Activated B cell treated with CpG ODN at 0.5 μM for 24 hours (primary cell): Measurements from ENCODE around the gene TCF3. TPM values are rescaled to one million over a fixed set of nuclear protein-coding genes. Genes with fewer than 3 reads are reported as not detected.

ENCODE experiments used
- ATAC-seq: fragments of 200-7000 bp; cut with Tn5 transposase; one replicate; pipeline ENCODE4 v1.10.0; 2021; ENCODE audit warnings: low read depth, mild to moderate bottlenecking, moderate library complexity
- CTCF ChIA-PET: fragments of 350-600 bp; sonication (Branson Sonifier 250); formaldehyde crosslinking; loops from one replicate; lab custom pipeline; 2021; ENCODE audit warnings: antibody characterized with exemption; lab: Charles Lee
- POLR2A ChIA-PET: fragments of 350-600 bp; sonication (Branson Sonifier 250); formaldehyde crosslinking; loops from one replicate; lab custom pipeline; 2021; ENCODE audit warnings: antibody characterized with exemption; lab: Charles Lee
- DNase-seq: peaks from one replicate; pipeline ENCODE4 v3.0.0; 2022
- H3K27ac Mint-ChIP-seq: one replicate; pipeline ENCODE4 v1.8.0; 2020; ENCODE audit warnings: mixed read lengths
- H3K27me3 Mint-ChIP-seq: one replicate; pipeline ENCODE4 v1.8.0; 2021; ENCODE audit warnings: mixed read lengths
- H3K36me3 Mint-ChIP-seq: one replicate; pipeline ENCODE4 v1.8.0; 2021; ENCODE audit warnings: low read depth, mixed read lengths
- H3K4me1 Mint-ChIP-seq: one replicate; pipeline ENCODE4 v1.8.0; 2021; ENCODE audit warnings: mixed read lengths
- H3K4me3 Mint-ChIP-seq: one replicate; pipeline ENCODE4 v1.8.0; 2020; ENCODE audit warnings: mild to moderate bottlenecking, mixed read lengths
- H3K9me3 Mint-ChIP-seq: one replicate; pipeline ENCODE4 v1.8.0; 2020; ENCODE audit warnings: mixed read lengths
- CTCF ChIP-seq: fragments of 200-600 bp; IDR thresholded peaks from one replicate; pipeline ENCODE4 v1.8.0; 2022; ENCODE audit warnings: antibody characterized with exemption, mild to moderate bottlenecking
- intact Hi-C: fragments of 100-400 bp; cut with micrococcal nuclease; formaldehyde crosslinking; loops from one replicate; pipeline ENCODE4 v1.15.1; 2024
- total RNA-seq: library from RNA; stranded (reverse); gene quantifications from 2 replicates; pipeline ENCODE4 v1.2.3, GENCODE V29; 2022

Gene TCF3
- total RNA-seq, 1 donor from 2014 or later: 143 TPM

- peaks cover 28% of the 10 kb centered on the region for H3K4me1 Mint-ChIP-seq
- no peak for TF ChIP-seq CTCF
- H3K4me3 Mint-ChIP-seq: peak overlapping the region; percentile 90
- ATAC-seq: peak; percentile 75
- ChIA-PET POLR2A (interaction anchor here (0.8 to 5.4 kb wide), 12 partner anchors 9 to 525 kb away, joined by 3 to 88 read pairs (median 5); partner anchors contain the start of genes ARHGAP45, CIRBP, TCF3 and UQCR11), CTCF (interaction anchor here (1.2 to 1.7 kb wide), 3 partner anchors 46 to 81 kb away, joined by 4 to 8 read pairs (median 4); no protein-coding TSS in a partner anchor)
- intact Hi-C loops: loop anchor here (1.0 to 5.0 kb wide), 5 partner anchors 13 to 795 kb away; partner anchors contain the start of genes ATP8B3, DAZAP1, PTBP1 and UQCR11
- no peaks in the 10 kb centered on the region for H3K27me3 Mint-ChIP-seq
- peaks cover 13% of the 10 kb centered on the region for H3K36me3 Mint-ChIP-seq
- H3K27ac Mint-ChIP-seq: peak overlapping the region; percentile 89
- H3K9me3 Mint-ChIP-seq: no peaks in the 10 kb centered on the region
- peak; percentile 84 for DNase-seq
Measured at GRCh38 chr19:1592024-1592754, 60.2 kb downstream of the TCF3 start.

- Mint-ChIP-seq H3K4me3 (peak overlapping the region; percentile 90), H3K9me3 (no peaks in the 10 kb centered on the region), H3K36me3 (peaks cover 9% of the 10 kb centered on the region), H3K4me1 (peaks cover 26% of the 10 kb centered on the region), H3K27ac (peak overlapping the region; percentile 89), H3K27me3 (no peaks in the 10 kb centered on the region)
- intact Hi-C loops: loop anchor here (1.0 to 5.0 kb wide), 6 partner anchors 14 to 794 kb away; partner anchors contain the start of genes ATP8B3, DAZAP1, MEX3D and PTBP1
- ChIA-PET CTCF (interaction anchor here (1.3 to 1.7 kb wide), 2 partner anchors 81 to 234 kb away, joined by 5 to 8 read pairs; no protein-coding TSS in a partner anchor), POLR2A (interaction anchor here (0.6 to 5.4 kb wide), 6 partner anchors 10 to 81 kb away, joined by 3 to 88 read pairs (median 4); partner anchors contain the start of gene UQCR11)
- no peak for TF ChIP-seq CTCF
- DNase-seq (no peak), ATAC-seq (no peak)
Measured at GRCh38 chr19:1591421-1592023, 60.9 kb downstream of the TCF3 start.

DNA sequence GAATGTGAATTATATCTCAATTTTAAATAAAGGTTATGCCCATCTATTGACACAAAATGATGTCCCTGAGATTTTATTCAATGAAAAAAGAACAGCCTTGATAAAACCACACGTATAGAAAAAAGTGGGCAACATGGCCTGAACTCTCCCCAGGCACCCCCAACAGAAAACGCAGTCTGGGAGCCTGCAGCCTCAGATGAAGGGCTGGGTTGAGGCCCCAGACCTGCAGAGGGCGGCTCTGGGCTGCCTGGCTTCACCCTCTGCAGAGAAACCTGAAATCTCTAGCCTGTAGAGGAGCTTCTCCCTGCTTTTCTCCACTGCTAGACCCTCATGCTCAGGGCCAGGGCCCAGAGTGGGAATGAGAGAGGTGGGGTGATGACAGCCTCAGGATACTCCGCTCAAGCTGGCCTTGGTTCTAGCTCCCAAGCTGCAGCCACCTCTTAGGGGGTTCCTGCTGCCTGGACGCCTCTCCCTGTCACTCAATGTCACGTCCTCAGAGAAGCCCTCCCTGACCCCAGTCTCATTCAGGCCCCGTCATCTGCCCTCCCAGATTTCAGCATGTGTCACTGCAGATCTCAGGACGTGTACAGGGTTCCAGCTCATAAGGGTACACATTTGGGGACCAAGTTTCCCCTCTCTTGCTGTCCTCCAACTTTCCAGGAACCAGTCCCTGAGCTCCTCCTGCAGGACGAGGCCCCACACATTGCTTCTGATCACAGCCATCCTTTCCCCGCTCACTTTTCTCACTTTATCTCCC is 61.6 kb downstream of the TCF3 start:
- no peak for TF ChIP-seq CTCF
- no peaks in the 10 kb centered on the region for H3K27me3 Mint-ChIP-seq
- POLR2A ChIA-PET: interaction anchor here (0.6 to 5.4 kb wide), 8 partner anchors 9 to 174 kb away, joined by 3 to 88 read pairs (median 3); partner anchors contain the start of gene UQCR11
- H3K4me1 Mint-ChIP-seq: peaks cover 30% of the 10 kb centered on the region
- intact Hi-C loops: loop anchor here (1.0 to 5.0 kb wide), 3 partner anchors 23 to 794 kb away; partner anchors contain the start of genes DAZAP1, MEX3D and PTBP1
- CTCF ChIA-PET: interaction anchor here (0.6 to 1.7 kb wide), 4 partner anchors 44 to 235 kb away, joined by 3 to 8 read pairs (median 4); no protein-coding TSS in a partner anchor
- H3K36me3 Mint-ChIP-seq: peaks cover 10% of the 10 kb centered on the region
- peak overlapping the region; percentile 90 for H3K4me3 Mint-ChIP-seq
- ATAC-seq: no peak
- H3K27ac Mint-ChIP-seq: peak overlapping the region; percentile 89
- DNase-seq: no peak
- no peaks in the 10 kb centered on the region for H3K9me3 Mint-ChIP-seq

GRCh38 chr19:1587872-1588271 is 64.5 kb downstream of the TCF3 start:
- ChIA-PET POLR2A (interaction anchor here (0.6 to 1.3 kb wide), 4 partner anchors 17 to 238 kb away, joined by 3 to 12 read pairs (median 3); partner anchors contain the start of gene UQCR11), CTCF (no interaction called here)
- DNase-seq (no peak), ATAC-seq (no peak)
- Mint-ChIP-seq H3K4me1 (peaks cover 24% of the 10 kb centered on the region), H3K9me3 (no peaks in the 10 kb centered on the region), H3K27me3 (no peaks in the 10 kb centered on the region), H3K4me3 (no peak overlapping the region), H3K27ac (no peak overlapping the region), H3K36me3 (peaks cover 26% of the 10 kb centered on the region)
- intact Hi-C loops: no loop called here
- TF ChIP-seq CTCF: no peak
